Uterus (tissue), 4 donors: ENCODE results near the gene SPATA7. TPM values are rescaled to one million over a fixed set of nuclear protein-coding genes. Genes with fewer than 3 reads are reported as not detected.

ENCODE experiments used
- DNase-seq, 2 donors: peaks; one replicate each; pipeline ENCODE4 v3.0.0-alpha.2; 2019 to 2020
- H3K27ac ChIP-seq, 2 donors: fragments of 200-600 bp; sonication (generic); 1 replicate in 1 of 2; 2 replicates in 1 of 2; pipeline ENCODE4 v1.5.1; 2016 to 2018
- H3K27me3 ChIP-seq, 2 donors: fragments of 200-600 bp; sonication (generic); one replicate each; pipeline ENCODE4 v1.5.1; 2018 to 2019; ENCODE audit warnings: control low read depth in 1 of 2
- H3K36me3 ChIP-seq, 2 donors: fragments of 200-600 bp; sonication (generic); one replicate each; pipeline ENCODE4 v1.5.1; 2019; ENCODE audit warnings: control low read depth in 1 of 2
- H3K4me1 ChIP-seq, 2 donors: fragments of 200-600 bp; sonication (generic); one replicate each; pipeline ENCODE4 v1.5.1; 2018 to 2019; ENCODE audit warnings: control low read depth in 1 of 2
- H3K4me3 ChIP-seq, 2 donors: fragments of 200-600 bp; sonication (generic); 1 replicate in 1 of 2; 2 replicates in 1 of 2; pipeline ENCODE4 v1.5.1; 2018 to 2019; ENCODE audit warnings: mild to moderate bottlenecking in 1 of 2
- H3K9me3 ChIP-seq, 2 donors: fragments of 200-600 bp; sonication (generic); one replicate each; pipeline ENCODE4 v1.5.1; 2019; ENCODE audit warnings: control low read depth in 1 of 2
- CTCF ChIP-seq, 4 experiments: fragments of 200-600 bp in 2 of 4; fragments of 450-650 bp in 2 of 4; sonication (generic) in 2 of 4; IDR thresholded peaks; one replicate each; pipeline ENCODE4 v1.5.1; 2016 to 2019; ENCODE audit warnings: antibody characterized with exemption in 4 of 4, mild to moderate bottlenecking in 2 of 4, moderate library complexity in 1 of 4
- POLR2A ChIP-seq, 2 donors: fragments of 450-650 bp; IDR thresholded peaks; one replicate each; pipeline ENCODE4 v1.6.1; 2016; ENCODE audit warnings: antibody characterized with exemption in 2 of 2, mild to moderate bottlenecking in 1 of 2, moderate library complexity in 1 of 2
- intact Hi-C: fragments of 100-400 bp; cut with DNase I; formaldehyde crosslinking; loops from one replicate; pipeline ENCODE4 v1.15.1; 2023; ENCODE audit warnings: low total_unique reads
- total RNA-seq, 4 donors: library from RNA; depleted of rRNA in 3 of 4; stranded (reverse); fragments of >200 nt in 3 of 4; gene quantifications; one replicate each; pipeline versions ENCODE4 v1.1.0 to v1.2.4, GENCODE V29; 2014 to 2023
- donor health status: DM: yes; HTN: yes; CAD: no.

The SPATA7 gene
- total RNA-seq, 4 donors from 2014 or later, result 21.3 to 61.8 (median 41.6) TPM

GRCh38 chr14:88473791-88474190 lies 88.3 kb downstream of the SPATA7 start:
- TF ChIP-seq CTCF (IDR thresholded peaks at IDR 0.05), result no peak
- no peak for TF ChIP-seq POLR2A (IDR thresholded peaks at IDR 0.05)
- no peaks in the 10 kb centered on the region for H3K36me3 ChIP-seq
- H3K9me3 ChIP-seq, result no peaks in the 10 kb centered on the region
- DNase-seq, result no peak
- H3K27me3 ChIP-seq, result no peaks in the 10 kb centered on the region
- no peak overlapping the region for H3K4me3 ChIP-seq
- intact Hi-C loops, result no loop called here
- H3K27ac ChIP-seq, result no peak overlapping the region
- H3K4me1 ChIP-seq, result no peaks in the 10 kb centered on the region

DNA sequence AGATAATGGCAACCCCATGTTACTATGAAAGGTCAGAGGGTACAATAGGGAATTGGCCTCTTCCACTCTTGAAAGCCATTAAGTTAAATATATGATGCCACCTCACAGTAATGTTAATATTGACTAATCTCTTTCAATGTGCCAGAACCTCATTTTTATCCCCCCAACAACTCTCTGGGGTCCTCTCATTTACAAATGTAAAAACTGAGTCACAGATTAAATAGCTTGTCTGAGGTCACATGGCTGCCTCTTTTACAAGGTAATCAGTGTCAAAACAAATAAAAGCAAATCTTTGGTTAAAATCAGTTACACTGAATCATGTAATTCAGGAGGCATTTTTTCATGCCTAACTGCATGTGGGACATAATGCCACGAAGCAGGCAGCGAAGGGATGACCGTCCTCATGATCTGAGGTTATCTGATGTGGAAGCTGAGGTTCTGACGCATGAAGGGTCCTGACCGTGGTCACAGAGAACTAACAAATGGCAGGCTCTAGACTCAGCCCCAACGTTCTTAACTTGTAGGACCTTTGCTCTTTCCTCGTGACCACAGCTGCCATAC lies 90.8 kb downstream of the SPATA7 start:
- H3K9me3 ChIP-seq, result no peaks in the 10 kb centered on the region
- no peak for TF ChIP-seq CTCF (IDR thresholded peaks at IDR 0.05)
- TF ChIP-seq POLR2A (IDR thresholded peaks at IDR 0.05), result no peak
- no peak overlapping the region for H3K4me3 ChIP-seq
- no peak for DNase-seq
- no peaks in the 10 kb centered on the region for H3K27me3 ChIP-seq
- H3K36me3 ChIP-seq, result no peaks in the 10 kb centered on the region
- H3K27ac ChIP-seq, result no peak overlapping the region
- intact Hi-C loops, result no loop called here
- H3K4me1 ChIP-seq, result no peaks in the 10 kb centered on the region

- H3K36me3 ChIP-seq, result no peaks in the 10 kb centered on the region
- no peaks in the 10 kb centered on the region for H3K9me3 ChIP-seq
- intact Hi-C loops, result no loop called here
- DNase-seq, result no peak
- no peaks in the 10 kb centered on the region for H3K4me1 ChIP-seq
- TF ChIP-seq POLR2A (IDR thresholded peaks at IDR 0.05) (no peak), CTCF (IDR thresholded peaks at IDR 0.05) (no peak)
- no peaks in the 10 kb centered on the region for H3K27me3 ChIP-seq
- H3K27ac ChIP-seq, result no peak overlapping the region
- H3K4me3 ChIP-seq, result no peak overlapping the region
These were observed 91.4 kb downstream of the SPATA7 start for GRCh38 chr14:88476825-88477224.

DNA sequence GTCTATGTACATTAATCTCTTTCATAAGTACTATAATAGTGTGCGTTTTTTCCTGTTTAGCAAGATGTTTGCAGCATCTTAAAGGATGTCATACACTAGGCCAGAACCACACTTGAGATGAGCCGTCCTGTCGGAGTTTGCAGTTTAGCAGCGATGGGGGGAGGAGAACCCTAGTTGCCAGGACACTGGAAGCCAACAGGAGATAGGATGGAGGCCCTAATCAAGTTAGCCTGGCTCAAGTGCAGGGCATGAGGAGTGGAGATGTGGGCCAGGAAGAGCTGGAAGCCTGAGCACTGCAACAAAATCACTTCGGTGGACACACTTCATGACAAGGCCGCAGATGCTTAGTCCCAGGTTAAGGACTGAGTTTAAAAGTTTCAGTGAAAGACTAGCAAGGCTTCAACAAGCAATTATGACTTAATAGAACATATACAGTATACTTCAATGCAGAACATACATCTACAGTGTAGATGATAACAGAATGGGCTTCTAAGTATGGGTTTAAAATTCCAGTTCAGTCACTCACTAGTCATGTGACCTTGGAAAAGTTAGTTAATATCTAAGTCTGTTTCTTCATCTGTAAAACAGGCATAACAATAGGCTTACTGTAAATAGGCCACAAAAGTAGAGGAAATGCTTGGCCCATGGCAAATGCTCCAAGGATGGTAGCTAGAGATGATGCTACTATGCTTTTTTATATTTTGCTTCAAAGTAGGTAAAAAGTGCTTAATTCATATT lies 92.2 kb downstream of the SPATA7 start:
- DNase-seq, result no peak
- Histone ChIP-seq H3K9me3 (no peaks in the 10 kb centered on the region), H3K4me3 (no peak overlapping the region), H3K36me3 (no peaks in the 10 kb centered on the region), H3K27me3 (no peaks in the 10 kb centered on the region), H3K27ac (no peak overlapping the region), H3K4me1 (no peaks in the 10 kb centered on the region)
- TF ChIP-seq POLR2A (IDR thresholded peaks at IDR 0.05) (no peak), CTCF (IDR thresholded peaks at IDR 0.05) (no peak)
- intact Hi-C loops, result no loop called here

GRCh38 chr14:88478931-88479330 lies 93.5 kb downstream of the SPATA7 start:
- Histone ChIP-seq H3K27ac (no peak overlapping the region), H3K4me3 (no peak overlapping the region), H3K27me3 (no peaks in the 10 kb centered on the region), H3K36me3 (no peaks in the 10 kb centered on the region), H3K4me1 (no peaks in the 10 kb centered on the region), H3K9me3 (no peaks in the 10 kb centered on the region)
- intact Hi-C loops, result no loop called here
- no peak for DNase-seq
- TF ChIP-seq CTCF (IDR thresholded peaks at IDR 0.05), result no peak
- TF ChIP-seq POLR2A (IDR thresholded peaks at IDR 0.05), result no peak
